Measurements from ENCODE around the gene IRF9. TPM values are rescaled to one million over a fixed set of nuclear protein-coding genes. Genes with fewer than 3 reads are reported as not detected.

The IRF9 gene
- total and polyA plus RNA-seq, 2 of the 13 experiments (the other 11 are each of a cell fraction or from before 2014, with no cell fraction given): 14.9 to 49.7 TPM

- TF ChIP-seq PBX2 (CRISPR knock-in tag; IDR thresholded peaks at IDR 0.05): no peak
- no peak for TF ChIP-seq ZNF10 (CRISPR knock-in tag; IDR thresholded peaks at IDR 0.05; ENCODE audit: borderline replicate concordance, low read depth)
- TF ChIP-seq HNRNPK (IDR thresholded peaks at IDR 0.05; ENCODE audit: low read depth, low read length, poor library complexity, severe bottlenecking): no peak
- TF ChIP-seq TRIM24 (CRISPR knock-in tag; IDR thresholded peaks at IDR 0.05): peak; percentile 57; the same call in 1 of the 2 replicates
- TF ChIP-seq NR3C1 (CRISPR knock-in tag; IDR thresholded peaks at IDR 0.05): no peak
- TF ChIP-seq EZH2 (conservative IDR thresholded peaks at IDR 0.05; ENCODE audit: low read depth, low read length): no peak
- TF ChIP-seq ZC3H4 (CRISPR knock-in tag; IDR thresholded peaks at IDR 0.05; ENCODE audit: borderline replicate concordance): no peak
- TF ChIP-seq PLSCR1 (CRISPR knock-in tag; IDR thresholded peaks at IDR 0.05; ENCODE audit: borderline replicate concordance): no peak
- no peak for TF ChIP-seq CREB1 (IDR thresholded peaks at IDR 0.05)
- no peak for TF ChIP-seq CREB1 (CRISPR knock-in tag; IDR thresholded peaks at IDR 0.05)
- no peak for TF ChIP-seq TMF1 (CRISPR knock-in tag; IDR thresholded peaks at IDR 0.05; ENCODE audit: low read depth)
- no peak for TF ChIP-seq YEATS2 (CRISPR knock-in tag; IDR thresholded peaks at IDR 0.05; ENCODE audit: borderline replicate concordance)
- no peak for TF ChIP-seq HOXA3 (CRISPR knock-in tag; IDR thresholded peaks at IDR 0.05)
- no peak for TF ChIP-seq SIX4 (CRISPR knock-in tag; IDR thresholded peaks at IDR 0.05)
- TF ChIP-seq CHD2 (IDR thresholded peaks at IDR 0.05; ENCODE audit: low read depth, low read length): no peak
- no peak for TF ChIP-seq ZNF337 (CRISPR knock-in tag; IDR thresholded peaks at IDR 0.05; ENCODE audit: borderline replicate concordance, low read depth)
- no peak for TF ChIP-seq ZNF761 (CRISPR knock-in tag; conservative IDR thresholded peaks at IDR 0.05)
- TF ChIP-seq CBX2 (IDR thresholded peaks at IDR 0.05; ENCODE audit: low read depth, low read length): no peak
- TF ChIP-seq CBX2 (CRISPR knock-in tag; IDR thresholded peaks at IDR 0.05; ENCODE audit: low read depth): no peak
- TF ChIP-seq KAT2B (IDR thresholded peaks at IDR 0.05; ENCODE audit: borderline replicate concordance, low read depth, low read length): peak; percentile 36; the same call in 1 of the 2 replicates
- TF ChIP-seq SRSF1 (optimal IDR thresholded peaks at IDR 0.05; ENCODE audit: low read depth, low read length): no peak
- TF ChIP-seq ZNF512B (CRISPR knock-in tag; IDR thresholded peaks at IDR 0.05; ENCODE audit: borderline replicate concordance): no peak
- TF ChIP-seq JUNB (CRISPR knock-in tag; IDR thresholded peaks at IDR 0.05; ENCODE audit: borderline replicate concordance): no peak
- peak; percentile 14; the same call in 1 of the 2 replicates for TF ChIP-seq ZBTB38 (CRISPR knock-in tag; IDR thresholded peaks at IDR 0.05)
- no peak for TF ChIP-seq NFE2L1 (CRISPR knock-in tag; IDR thresholded peaks at IDR 0.05; ENCODE audit: borderline replicate concordance)
- no peak for TF ChIP-seq FLYWCH1 (CRISPR knock-in tag; IDR thresholded peaks at IDR 0.05)
- TF ChIP-seq ZNF724P (CRISPR knock-in tag; IDR thresholded peaks at IDR 0.05; ENCODE audit: borderline replicate concordance): no peak
- no peak for TF ChIP-seq MIER2 (CRISPR knock-in tag; IDR thresholded peaks at IDR 0.05)
Measured at GRCh38 chr14:24130380-24130716, 30.7 kb upstream of the IRF9 start, which contains the start of gene FITM1 (continued).

Measured in HepG2 (cell line).